ENCODE data around the gene TMEM94.
"Not testable (repeated sequence)": the region's sequence is repeated elsewhere in the genome, so short reads cannot be mapped to it uniquely, and the experiment has no call there.

The TMEM94 gene

GRCh38 chr17:75512926-75513640 is 56.6 kb downstream of the TMEM94 start:
- DNase-seq: no peak

- DNase-seq: no peak
Observed at GRCh38 chr17:75513641-75514000, 57.2 kb downstream of the TMEM94 start.

GRCh38 chr17:75514299-75514918 is 58.0 kb downstream of the TMEM94 start:
- DNase-seq: no peak

GRCh38 chr17:75514919-75515495 is 58.6 kb downstream of the TMEM94 start:
- DNase-seq: no peak

GRCh38 chr17:75515496-75516254 is 59.2 kb downstream of the TMEM94 start, which contains the start of gene CASKIN2:
CASKIN2 (minus strand) TSS chr17:75515537; CDS start chr17:75513804, 1,733 bp downstream.
- peak; percentile 45 for DNase-seq

DNA sequence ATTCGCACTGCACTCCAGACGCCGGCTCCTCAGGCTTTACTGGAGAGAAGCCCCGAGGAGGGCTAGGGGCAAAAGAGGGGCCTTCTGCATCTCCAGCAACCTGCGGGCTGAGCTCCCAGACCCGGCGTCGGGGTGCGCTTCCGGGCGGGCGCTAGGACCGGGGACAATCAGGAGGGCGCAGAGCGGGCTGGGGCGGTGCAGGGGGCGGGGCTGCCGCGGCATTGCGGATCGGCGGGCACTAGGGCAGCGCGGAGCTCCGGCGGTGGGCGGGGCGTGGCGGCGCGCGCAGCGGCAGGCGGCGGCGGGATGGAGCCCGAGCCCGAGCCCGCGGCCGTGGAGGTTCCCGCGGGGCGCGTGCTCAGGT is 59.8 kb downstream of the TMEM94 start, which contains the start of gene TSEN54:
Gene TSEN54 (plus strand): TSS at position 274 of the 364 bp plus-strand sequence. CDS start 33 bp downstream, at position 307.
- peak; percentile 78 for DNase-seq

- no peak for DNase-seq
Observed at GRCh38 chr17:75516619-75517296, 60.3 kb downstream of the TMEM94 start.

- no peak for DNase-seq
Observed at GRCh38 chr17:75517297-75517865, 60.9 kb downstream of the TMEM94 start.

GRCh38 chr17:75518201-75518600 is 61.8 kb downstream of the TMEM94 start:
- peak; percentile 87 for DNase-seq

DNA sequence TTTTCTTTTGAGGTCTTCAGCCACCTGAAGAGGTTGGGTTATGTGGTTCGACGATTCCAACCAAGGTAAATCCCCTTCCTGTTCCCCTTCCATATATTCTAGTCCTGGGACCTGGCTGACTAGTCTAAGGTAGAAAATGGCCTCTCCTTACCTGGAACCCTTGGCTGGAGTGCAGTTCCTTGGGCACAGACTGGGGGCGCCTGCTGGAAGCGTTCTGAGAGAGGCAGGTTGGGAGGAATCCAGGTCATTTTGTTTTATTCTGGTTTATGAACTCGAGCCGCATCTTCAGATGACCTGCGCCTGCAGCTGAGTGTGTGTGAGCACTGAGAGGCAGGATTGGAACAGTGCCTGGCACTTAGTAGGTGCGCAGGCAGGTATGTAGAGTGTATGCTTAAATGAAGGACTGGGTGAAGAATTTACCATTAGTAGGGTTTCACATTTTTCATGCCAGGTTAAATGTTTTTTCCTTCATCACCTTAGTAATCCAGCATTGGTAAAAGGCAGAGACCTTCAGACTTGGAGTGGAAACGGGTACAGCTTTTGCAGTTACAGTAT is 62.6 kb downstream of the TMEM94 start:
- no peak for DNase-seq

DNA sequence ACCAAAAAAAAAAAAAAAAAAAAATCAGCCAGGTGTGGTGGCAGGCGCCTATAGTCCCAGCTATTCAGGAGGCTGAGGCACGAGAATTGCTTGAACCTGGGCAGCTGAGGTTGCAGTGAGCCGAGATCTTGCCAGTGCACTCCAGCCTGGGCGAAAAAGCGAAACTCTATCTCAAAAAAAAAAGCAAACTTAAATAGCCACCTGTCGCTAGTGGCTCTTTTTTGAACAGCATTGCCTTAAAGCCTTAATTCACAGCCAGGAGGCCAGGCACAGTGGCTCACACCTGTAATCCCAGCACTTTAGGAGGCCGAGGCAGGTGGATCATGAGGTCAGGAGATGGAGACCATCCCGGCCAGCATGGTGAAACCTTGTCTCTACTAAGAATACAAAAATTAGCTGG is 64.0 kb downstream of the TMEM94 start:
- DNase-seq: not testable (repeated sequence)

DNA sequence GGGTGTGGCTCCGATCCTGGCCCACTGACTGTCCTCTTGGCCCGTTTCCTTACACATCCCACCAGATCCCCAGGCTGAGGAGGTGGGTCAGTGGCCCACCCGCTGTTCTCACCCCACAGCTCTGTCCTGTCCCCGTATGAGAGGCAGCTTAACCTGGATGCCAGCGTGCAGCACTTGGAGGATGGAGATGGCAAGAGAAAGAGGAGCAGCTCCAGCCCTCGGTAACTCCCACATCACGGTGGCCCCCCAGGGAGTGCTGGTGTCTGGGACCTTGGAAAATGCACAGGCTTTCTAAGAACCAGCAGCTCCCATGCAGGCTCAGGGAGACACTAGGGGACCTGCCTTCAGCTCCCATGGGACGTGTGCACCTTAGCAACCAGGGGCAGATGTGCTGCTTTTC is 64.9 kb downstream of the TMEM94 start:
- DNase-seq: no peak

- DNase-seq: no peak
Observed at GRCh38 chr17:75521951-75522727, 65.7 kb downstream of the TMEM94 start.

DNA sequence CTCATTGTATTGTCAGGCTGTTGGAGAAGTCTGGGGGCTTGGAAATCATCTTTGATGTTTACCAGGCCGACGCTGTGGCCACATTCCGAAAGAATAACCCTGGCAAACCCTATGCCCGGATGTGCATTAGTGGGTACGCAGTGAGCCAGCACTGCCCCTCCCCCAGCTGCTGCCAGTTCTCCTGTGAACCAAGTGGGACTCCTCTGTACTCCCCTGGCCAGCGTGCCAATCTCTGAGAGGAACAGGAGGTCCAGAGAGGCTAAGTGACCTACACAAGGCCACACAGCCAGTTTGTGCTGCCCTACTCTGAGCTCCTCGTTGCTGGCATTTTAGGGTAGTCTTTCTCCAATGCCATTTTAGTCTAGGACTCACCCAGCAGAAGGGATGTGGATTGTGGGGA is 67.2 kb downstream of the TMEM94 start:
- no peak for DNase-seq

DNA sequence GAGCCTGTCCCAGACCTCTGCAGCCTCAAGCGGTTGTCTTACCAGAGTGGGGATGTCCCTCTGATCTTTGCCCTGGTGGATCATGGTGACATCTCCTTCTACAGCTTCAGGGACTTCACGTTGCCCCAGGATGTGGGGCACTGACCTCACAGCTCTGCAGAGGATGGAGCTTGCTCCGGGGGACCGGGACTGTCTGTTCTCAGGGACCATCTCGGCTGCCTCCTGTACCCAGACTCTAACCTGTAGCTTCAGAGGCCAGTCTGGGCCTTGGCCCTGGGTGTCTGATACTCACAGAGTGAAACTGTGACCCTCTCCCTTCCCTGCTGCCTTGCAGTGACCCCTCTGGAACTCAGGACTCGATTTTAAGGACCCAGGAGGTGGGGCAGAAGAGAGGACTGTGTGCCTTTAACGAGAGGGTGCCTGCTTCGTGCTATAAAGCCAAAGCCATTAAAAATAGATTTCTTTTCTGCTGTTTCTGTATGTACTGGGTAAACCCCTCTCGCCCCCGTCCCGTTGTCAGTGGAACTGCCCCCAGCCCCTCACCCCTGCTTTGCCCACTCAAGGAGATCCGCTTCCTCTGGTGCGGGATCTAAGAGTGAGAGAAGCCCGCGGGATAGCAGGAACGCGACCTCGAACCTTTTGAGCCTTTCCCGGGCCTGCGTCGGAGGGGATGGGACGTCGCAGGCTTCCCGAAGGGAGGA is 68.0 kb downstream of the TMEM94 start:
- no peak for DNase-seq

- DNase-seq: peak; percentile 71
Observed at GRCh38 chr17:75524970-75525805, 68.8 kb downstream of the TMEM94 start, which contains the start of gene LLGL2. LLGL2 (plus strand) TSS chr17:75525697; CDS start chr17:75543427, 17,730 bp downstream.

- no peak for DNase-seq
Observed at GRCh38 chr17:75525806-75526554, 69.5 kb downstream of the TMEM94 start.

- no peak for DNase-seq
Observed at GRCh38 chr17:75526555-75527270, 70.3 kb downstream of the TMEM94 start.

Measured in MV-4-11 (cell line).